ENCODE data around the gene HGFAC. TPM values are rescaled to one million over a fixed set of nuclear protein-coding genes. Genes with fewer than 3 reads are reported as not detected.
A peak's percentile ranks its signal among the peaks of the same experiment; 100 is the strongest.

The HGFAC gene
- total and polyA plus RNA-seq, 2 experiments from 2014 or later, result not detected

GRCh38 chr4:3436798-3437581 lies 4.8 kb upstream of the HGFAC start:
- no peaks in the 10 kb centered on the region for H3K27me3 ChIP-seq (replicated peaks; ENCODE audit: insufficient read depth)
- H3K79me2 ChIP-seq (ENCODE audit: insufficient read depth), result no peaks in the 10 kb centered on the region
- no peaks in the 10 kb centered on the region for H3F3A ChIP-seq (ENCODE audit: insufficient read depth)
- peaks cover 11% of the 10 kb centered on the region for H3K4me1 ChIP-seq (ENCODE audit: insufficient read depth)
- H3K4me3 ChIP-seq, result no peak overlapping the region
- no peak overlapping the region for H3K27ac ChIP-seq
- peak overlapping the region; percentile 52 for H3K9ac ChIP-seq
- H2AFZ ChIP-seq, result peak overlapping the region; percentile 28; the same call in 1 of the 2 replicates
- DNase-seq, result peak; percentile 83
- H3K4me2 ChIP-seq (ENCODE audit: unreplicated experiment), result no peak overlapping the region
- 67 to 68% methylated on average over 17 to 19 of the region's 19 CpGs for WGBS, 2 experiments (ENCODE audit: low coverage in 1 of 2, low lambda C conversion rate in 2 of 2, missing lambda C conversion rate in 2 of 2)
- H3K9me3 ChIP-seq (ENCODE audit: low read depth), result no peaks in the 10 kb centered on the region
- H3K9me2 ChIP-seq (ENCODE audit: insufficient read depth), result no peaks in the 10 kb centered on the region
- in situ Hi-C loops (cut with MboI), result no loop called here
- no peaks in the 10 kb centered on the region for H4K20me1 ChIP-seq (ENCODE audit: insufficient read depth)
- TF ChIP-seq EZH2 (IDR thresholded peaks at IDR 0.05; ENCODE audit: insufficient read depth, poor library complexity, severe bottlenecking) (no peak), EZH2phosphoT487 (IDR thresholded peaks at IDR 0.05; ENCODE audit: insufficient read depth, low read depth) (no peak)
- H3K36me3 ChIP-seq (ENCODE audit: low read depth), result no peaks in the 10 kb centered on the region

DNA sequence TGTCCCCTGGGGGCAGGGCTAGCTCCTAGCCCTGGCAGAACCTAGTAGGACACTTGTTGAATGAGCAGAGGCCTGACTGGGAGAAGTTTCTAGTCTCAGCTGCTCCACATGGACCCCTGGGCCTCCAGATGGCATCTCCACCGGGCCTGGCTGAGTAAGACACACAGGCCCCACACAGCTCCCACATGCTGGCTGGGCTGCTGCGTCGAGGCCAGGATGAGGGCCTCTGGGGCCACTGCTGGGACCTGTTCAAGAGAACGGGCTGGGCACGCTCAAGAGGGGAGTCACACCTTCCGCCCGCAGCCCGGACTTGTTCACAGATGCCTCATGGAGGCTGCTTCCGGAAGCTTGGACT lies 4.2 kb upstream of the HGFAC start:
- H3K36me3 ChIP-seq (ENCODE audit: low read depth), result no peaks in the 10 kb centered on the region
- 86 to 92% methylated on average over 9 of the region's 9 CpGs for WGBS, 2 experiments (ENCODE audit: low coverage in 1 of 2, low lambda C conversion rate in 2 of 2, missing lambda C conversion rate in 2 of 2)
- no peak overlapping the region for H3K4me3 ChIP-seq
- no peaks in the 10 kb centered on the region for H4K20me1 ChIP-seq (ENCODE audit: insufficient read depth)
- H3K9me2 ChIP-seq (ENCODE audit: insufficient read depth), result no peaks in the 10 kb centered on the region
- in situ Hi-C loops (cut with MboI), result no loop called here
- H3K9ac ChIP-seq, result peak overlapping the region; percentile 52; the same call in 1 of the 2 replicates
- peak overlapping the region; percentile 28; the same call in 1 of the 2 replicates for H2AFZ ChIP-seq
- H3K79me2 ChIP-seq (ENCODE audit: insufficient read depth), result no peaks in the 10 kb centered on the region
- H3F3A ChIP-seq (ENCODE audit: insufficient read depth), result no peaks in the 10 kb centered on the region
- no peak for DNase-seq
- H3K27me3 ChIP-seq (replicated peaks; ENCODE audit: insufficient read depth), result no peaks in the 10 kb centered on the region
- no peaks in the 10 kb centered on the region for H3K9me3 ChIP-seq (ENCODE audit: low read depth)
- peaks cover 11% of the 10 kb centered on the region for H3K4me1 ChIP-seq (ENCODE audit: insufficient read depth)
- no peak overlapping the region for H3K4me2 ChIP-seq (ENCODE audit: unreplicated experiment)
- TF ChIP-seq EZH2 (IDR thresholded peaks at IDR 0.05; ENCODE audit: insufficient read depth, poor library complexity, severe bottlenecking), result no peak
- TF ChIP-seq EZH2phosphoT487 (IDR thresholded peaks at IDR 0.05; ENCODE audit: insufficient read depth, low read depth), result no peak
- H3K27ac ChIP-seq, result no peak overlapping the region

- Histone ChIP-seq H4K20me1 (ENCODE audit: insufficient read depth) (no peaks in the 10 kb centered on the region), H2AFZ (no peak overlapping the region), H3K4me3 (no peak overlapping the region), H3K4me1 (ENCODE audit: insufficient read depth) (peaks cover 11% of the 10 kb centered on the region), H3K79me2 (ENCODE audit: insufficient read depth) (no peaks in the 10 kb centered on the region), H3K27ac (no peak overlapping the region), H3K9ac (no peak overlapping the region), H3K9me3 (ENCODE audit: low read depth) (no peaks in the 10 kb centered on the region), H3K4me2 (ENCODE audit: unreplicated experiment) (no peak overlapping the region), H3K36me3 (ENCODE audit: low read depth) (no peaks in the 10 kb centered on the region), H3K27me3 (replicated peaks; ENCODE audit: insufficient read depth) (no peaks in the 10 kb centered on the region), H3K9me2 (ENCODE audit: insufficient read depth) (no peaks in the 10 kb centered on the region), H3F3A (ENCODE audit: insufficient read depth) (no peaks in the 10 kb centered on the region)
- in situ Hi-C loops (cut with MboI), result no loop called here
- TF ChIP-seq EZH2phosphoT487 (IDR thresholded peaks at IDR 0.05; ENCODE audit: insufficient read depth, low read depth) (no peak), EZH2 (IDR thresholded peaks at IDR 0.05; ENCODE audit: insufficient read depth, poor library complexity, severe bottlenecking) (no peak)
- DNase-seq, result no peak
- 61 to 62% methylated on average over 15 to 28 of the region's 28 CpGs for WGBS, 2 experiments (ENCODE audit: low coverage in 1 of 2, low lambda C conversion rate in 2 of 2, missing lambda C conversion rate in 2 of 2)
Observed at GRCh38 chr4:3437998-3438846, 3.5 kb upstream of the HGFAC start.

DNA sequence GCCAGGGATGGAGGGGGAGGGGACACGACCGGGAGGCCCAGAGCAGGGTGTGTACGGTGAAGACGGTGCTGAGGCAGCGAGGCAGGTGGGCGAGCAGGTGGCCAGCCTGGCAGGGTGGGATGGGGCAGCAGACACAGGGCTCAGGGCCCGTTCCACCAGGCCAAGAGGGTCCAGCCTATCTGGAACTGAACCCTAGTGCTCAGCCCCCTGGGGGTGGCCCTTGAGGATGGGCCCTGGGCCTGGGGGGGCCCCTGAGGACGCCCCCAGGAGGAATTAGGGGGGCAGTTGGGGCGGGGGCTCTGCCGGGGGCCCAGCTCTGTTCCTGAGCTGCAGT lies 3.0 kb upstream of the HGFAC start:
- no peaks in the 10 kb centered on the region for H3K27me3 ChIP-seq (replicated peaks; ENCODE audit: insufficient read depth)
- in situ Hi-C loops (cut with MboI), result no loop called here
- WGBS, 2 experiments (ENCODE audit: low coverage in 1 of 2, low lambda C conversion rate in 2 of 2, missing lambda C conversion rate in 2 of 2), result 71 to 100% methylated on average over 2 to 10 of the region's 10 CpGs
- H3K79me2 ChIP-seq (ENCODE audit: insufficient read depth), result no peaks in the 10 kb centered on the region
- TF ChIP-seq EZH2phosphoT487 (IDR thresholded peaks at IDR 0.05; ENCODE audit: insufficient read depth, low read depth) (no peak), EZH2 (IDR thresholded peaks at IDR 0.05; ENCODE audit: insufficient read depth, poor library complexity, severe bottlenecking) (no peak)
- H3K9me2 ChIP-seq (ENCODE audit: insufficient read depth), result no peaks in the 10 kb centered on the region
- H3K27ac ChIP-seq, result no peak overlapping the region
- no peak overlapping the region for H3K4me3 ChIP-seq
- no peak overlapping the region for H3K9ac ChIP-seq
- no peaks in the 10 kb centered on the region for H3F3A ChIP-seq (ENCODE audit: insufficient read depth)
- no peaks in the 10 kb centered on the region for H3K36me3 ChIP-seq (ENCODE audit: low read depth)
- peaks cover 11% of the 10 kb centered on the region for H3K4me1 ChIP-seq (ENCODE audit: insufficient read depth)
- H4K20me1 ChIP-seq (ENCODE audit: insufficient read depth), result no peaks in the 10 kb centered on the region
- no peak overlapping the region for H2AFZ ChIP-seq
- no peaks in the 10 kb centered on the region for H3K9me3 ChIP-seq (ENCODE audit: low read depth)
- DNase-seq, result no peak
- no peak overlapping the region for H3K4me2 ChIP-seq (ENCODE audit: unreplicated experiment)

Data from GM23248 (cell line).